ENCODE results near the gene MID1. TPM values are rescaled to one million over a fixed set of nuclear protein-coding genes. Genes with fewer than 3 reads are reported as not detected.

The MID1 gene
- polyA plus RNA-seq, 2 of the 4 experiments (the other 2 are of a cell fraction), result 59.5 to 106 TPM

DNA sequence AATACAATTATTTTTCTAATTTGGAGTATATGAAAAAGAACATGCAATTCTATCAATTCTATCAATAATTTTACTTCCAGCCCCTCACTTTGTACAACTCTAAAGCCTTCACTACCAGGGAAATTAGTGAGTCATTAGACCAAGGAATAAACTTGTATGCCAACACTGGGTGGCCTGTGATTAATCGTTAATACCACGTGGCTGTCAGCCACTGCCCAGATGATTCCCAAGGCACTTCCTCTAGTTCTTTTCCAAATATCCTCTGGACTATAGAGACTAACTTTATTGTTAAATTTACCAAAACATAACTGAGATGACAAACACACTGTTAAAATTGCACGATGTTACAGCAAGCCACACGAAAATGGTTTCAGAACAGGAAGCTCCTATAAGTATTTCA, 45.7 kb downstream of the MID1 start (continued):
- no peak for TF ChIP-seq MYC (IDR thresholded peaks at IDR 0.05; ENCODE audit: borderline replicate concordance, low read length)
- no peak for TF ChIP-seq HOXB13 (CRISPR knock-in tag; IDR thresholded peaks at IDR 0.05; ENCODE audit: low read depth)
- peak in 1 of 2 experiments; percentile 35; a peak in 1 of 5 replicates for TF ChIP-seq JUN (IDR thresholded peaks at IDR 0.05)
- TF ChIP-seq CBX8 (IDR thresholded peaks at IDR 0.05), result no peak

DNA sequence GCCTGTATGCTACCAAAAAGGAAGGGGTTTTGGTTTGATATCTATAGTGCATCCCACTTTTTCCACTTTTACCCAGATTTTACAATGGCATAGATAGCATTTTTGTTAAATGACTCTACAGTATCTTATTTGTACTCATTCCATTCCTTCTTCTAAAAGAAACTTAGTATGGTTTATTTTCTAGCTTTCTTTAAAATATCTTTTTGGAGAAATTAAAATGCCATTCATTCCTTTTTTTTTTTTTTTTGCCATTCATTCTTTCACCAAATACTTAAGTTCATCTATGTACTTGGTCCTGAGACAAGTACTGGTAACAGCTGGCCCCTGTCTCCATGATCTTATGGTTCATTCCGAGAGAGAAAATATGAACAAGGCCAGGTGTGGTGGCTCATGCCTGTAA, 49.1 kb downstream of the MID1 start:
- H3K27ac ChIP-seq, result peak overlapping the region; percentile 81 to 97
- ChIA-PET CTCF (no interaction called here), POLR2A (no interaction called here)
- TF ChIP-seq ZC3H11A (IDR thresholded peaks at IDR 0.05) (no peak), USF2 (IDR thresholded peaks at IDR 0.05) (no peak), GATA3 (IDR thresholded peaks at IDR 0.05; ENCODE audit: borderline replicate concordance) (no peak), TFCP2L1 (CRISPR knock-in tag; IDR thresholded peaks at IDR 0.05) (no peak), HOXA7 (CRISPR knock-in tag; IDR thresholded peaks at IDR 0.05) (no peak), CHD2 (IDR thresholded peaks at IDR 0.05; ENCODE audit: low read length, partially characterized antibody) (no peak)
- TF ChIP-seq, protein P1, sequence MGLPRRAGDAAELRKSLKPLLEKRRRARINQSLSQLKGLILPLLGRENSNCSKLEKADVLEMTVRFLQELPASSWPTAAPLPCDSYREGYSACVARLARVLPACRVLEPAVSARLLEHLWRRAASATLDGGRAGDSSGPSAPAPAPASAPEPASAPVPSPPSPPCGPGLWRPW (IDR thresholded peaks at IDR 0.05), result no peak
- peaks cover 95% of the 10 kb centered on the region for H3K4me1 ChIP-seq
- ATAC-seq, result no peak
- peak overlapping the region; percentile 69 for H3K4me2 ChIP-seq
- DNase-seq (ENCODE audit: low read depth in 1 of 2, low spot score in 1 of 2), result no peak
- no peak for FAIRE-seq
- H3K9me3 ChIP-seq, result peaks cover 11% of the 10 kb centered on the region
- no peak overlapping the region for H3K4me3 ChIP-seq
- 88% methylated on average over 1 of the region's 1 CpG for WGBS (ENCODE audit: missing lambda C conversion rate)

DNA sequence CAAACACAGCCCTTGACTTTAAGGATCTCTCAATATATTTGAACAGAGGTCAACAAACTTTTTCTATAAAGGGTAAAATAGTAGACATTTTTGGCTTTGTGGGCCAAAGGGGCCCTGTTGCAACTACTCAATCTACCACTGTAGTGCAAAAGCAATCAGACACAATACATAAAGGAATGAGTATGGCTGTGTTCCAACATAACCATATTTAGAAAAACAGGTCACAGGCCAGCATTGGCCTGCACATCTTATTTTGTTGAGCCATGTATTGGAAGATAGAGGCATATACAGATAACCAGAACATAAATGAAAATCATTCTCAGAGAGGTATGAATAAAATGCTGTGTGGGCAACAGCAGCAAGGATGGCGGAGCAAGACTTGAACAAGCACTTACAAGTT, 49.8 kb downstream of the MID1 start:
- FAIRE-seq, result peak; percentile 98
- peak overlapping the region; percentile 69 for H3K4me2 ChIP-seq
- 100% methylated on average over 1 of the region's 1 CpG for WGBS (ENCODE audit: missing lambda C conversion rate)
- H3K9me3 ChIP-seq, result peaks cover 11% of the 10 kb centered on the region
- TF ChIP-seq, protein P2, sequence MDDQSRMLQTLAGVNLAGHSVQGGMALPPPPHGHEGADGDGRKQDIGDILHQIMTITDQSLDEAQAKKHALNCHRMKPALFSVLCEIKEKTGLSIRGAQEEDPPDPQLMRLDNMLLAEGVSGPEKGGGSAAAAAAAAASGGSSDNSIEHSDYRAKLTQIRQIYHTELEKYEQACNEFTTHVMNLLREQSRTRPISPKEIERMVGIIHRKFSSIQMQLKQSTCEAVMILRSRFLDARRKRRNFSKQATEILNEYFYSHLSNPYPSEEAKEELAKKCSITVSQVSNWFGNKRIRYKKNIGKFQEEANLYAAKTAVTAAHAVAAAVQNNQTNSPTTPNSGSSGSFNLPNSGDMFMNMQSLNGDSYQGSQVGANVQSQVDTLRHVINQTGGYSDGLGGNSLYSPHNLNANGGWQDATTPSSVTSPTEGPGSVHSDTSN (IDR thresholded peaks at IDR 0.05), result no peak
- TF ChIP-seq JUN (IDR thresholded peaks at IDR 0.05), result no peak
- TF ChIP-seq EHMT2 (IDR thresholded peaks at IDR 0.05; ENCODE audit: low read depth), result no peak
- no peak for TF ChIP-seq TFCP2L1 (CRISPR knock-in tag; IDR thresholded peaks at IDR 0.05)
- TF ChIP-seq MYC (IDR thresholded peaks at IDR 0.05; ENCODE audit: borderline replicate concordance, low read length), result no peak
- no peak for DNase-seq (ENCODE audit: low read depth in 1 of 2, low spot score in 1 of 2)
- CTCF ChIA-PET, result no interaction called here
- POLR2A ChIA-PET, result no interaction called here
- peak overlapping the region; percentile 81 to 97 for H3K27ac ChIP-seq
- H3K4me1 ChIP-seq, result peaks cover 95% of the 10 kb centered on the region
- ATAC-seq, result no peak
- H3K4me3 ChIP-seq, result no peak overlapping the region

- Histone ChIP-seq H3K9me3 (peaks cover 11% of the 10 kb centered on the region), H3K4me2 (peak overlapping the region; percentile 69), H3K4me3 (no peak overlapping the region), H3K27ac (peak overlapping the region; percentile 81 to 97), H3K4me1 (peaks cover 95% of the 10 kb centered on the region)
- POLR2A ChIA-PET, result no interaction called here
- CTCF ChIA-PET, result no interaction called here
- TF ChIP-seq E2F6 (IDR thresholded peaks at IDR 0.05; ENCODE audit: borderline replicate concordance, low read depth), result no peak
- TF ChIP-seq HOXA7 (CRISPR knock-in tag; IDR thresholded peaks at IDR 0.05), result no peak
- TF ChIP-seq CHD2 (IDR thresholded peaks at IDR 0.05; ENCODE audit: low read length, partially characterized antibody), result no peak
- TF ChIP-seq, protein P3, sequence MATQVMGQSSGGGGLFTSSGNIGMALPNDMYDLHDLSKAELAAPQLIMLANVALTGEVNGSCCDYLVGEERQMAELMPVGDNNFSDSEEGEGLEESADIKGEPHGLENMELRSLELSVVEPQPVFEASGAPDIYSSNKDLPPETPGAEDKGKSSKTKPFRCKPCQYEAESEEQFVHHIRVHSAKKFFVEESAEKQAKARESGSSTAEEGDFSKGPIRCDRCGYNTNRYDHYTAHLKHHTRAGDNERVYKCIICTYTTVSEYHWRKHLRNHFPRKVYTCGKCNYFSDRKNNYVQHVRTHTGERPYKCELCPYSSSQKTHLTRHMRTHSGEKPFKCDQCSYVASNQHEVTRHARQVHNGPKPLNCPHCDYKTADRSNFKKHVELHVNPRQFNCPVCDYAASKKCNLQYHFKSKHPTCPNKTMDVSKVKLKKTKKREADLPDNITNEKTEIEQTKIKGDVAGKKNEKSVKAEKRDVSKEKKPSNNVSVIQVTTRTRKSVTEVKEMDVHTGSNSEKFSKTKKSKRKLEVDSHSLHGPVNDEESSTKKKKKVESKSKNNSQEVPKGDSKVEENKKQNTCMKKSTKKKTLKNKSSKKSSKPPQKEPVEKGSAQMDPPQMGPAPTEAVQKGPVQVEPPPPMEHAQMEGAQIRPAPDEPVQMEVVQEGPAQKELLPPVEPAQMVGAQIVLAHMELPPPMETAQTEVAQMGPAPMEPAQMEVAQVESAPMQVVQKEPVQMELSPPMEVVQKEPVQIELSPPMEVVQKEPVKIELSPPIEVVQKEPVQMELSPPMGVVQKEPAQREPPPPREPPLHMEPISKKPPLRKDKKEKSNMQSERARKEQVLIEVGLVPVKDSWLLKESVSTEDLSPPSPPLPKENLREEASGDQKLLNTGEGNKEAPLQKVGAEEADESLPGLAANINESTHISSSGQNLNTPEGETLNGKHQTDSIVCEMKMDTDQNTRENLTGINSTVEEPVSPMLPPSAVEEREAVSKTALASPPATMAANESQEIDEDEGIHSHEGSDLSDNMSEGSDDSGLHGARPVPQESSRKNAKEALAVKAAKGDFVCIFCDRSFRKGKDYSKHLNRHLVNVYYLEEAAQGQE (IDR thresholded peaks at IDR 0.05), result no peak
- TF ChIP-seq NPAS2 (CRISPR knock-in tag; IDR thresholded peaks at IDR 0.05; ENCODE audit: borderline replicate concordance), result no peak
- TF ChIP-seq MYC (IDR thresholded peaks at IDR 0.05; ENCODE audit: borderline replicate concordance, low read length), result no peak
- no peak for TF ChIP-seq BHLHE40 (IDR thresholded peaks at IDR 0.05; ENCODE audit: low read depth, low read length)
- TF ChIP-seq JUNB (IDR thresholded peaks at IDR 0.05), result no peak
- TF ChIP-seq TP53 (CRISPR knock-in tag; IDR thresholded peaks at IDR 0.05), result no peak
- TF ChIP-seq FOSB (CRISPR knock-in tag; IDR thresholded peaks at IDR 0.05), result no peak
- no peak for TF ChIP-seq EHMT2 (IDR thresholded peaks at IDR 0.05; ENCODE audit: low read depth)
- TF ChIP-seq FOXS1 (CRISPR knock-in tag; IDR thresholded peaks at IDR 0.05), result no peak
- no peak for TF ChIP-seq JUN (IDR thresholded peaks at IDR 0.05)
- no peak for TF ChIP-seq HDAC2 (IDR thresholded peaks at IDR 0.05)
- no peak for TF ChIP-seq GATA3 (IDR thresholded peaks at IDR 0.05; ENCODE audit: borderline replicate concordance)
- no peak for TF ChIP-seq SREBF2 (IDR thresholded peaks at IDR 0.05)
- DNase-seq (ENCODE audit: low read depth in 1 of 2, low spot score in 1 of 2) (no peak), ATAC-seq (peak in 1 of 2 experiments; percentile 12; a peak in 2 of 6 replicates), FAIRE-seq (peak; percentile 36)
- WGBS (ENCODE audit: missing lambda C conversion rate), result 67% methylated on average over 4 of the region's 4 CpGs
Observed at GRCh38 chrX:10569946-10570345, 50.4 kb downstream of the MID1 start.
